ENCODE results near the gene SMCO1. TPM values are rescaled to one million over a fixed set of nuclear protein-coding genes. Genes with fewer than 3 reads are reported as not detected.

Gene SMCO1, protein sequence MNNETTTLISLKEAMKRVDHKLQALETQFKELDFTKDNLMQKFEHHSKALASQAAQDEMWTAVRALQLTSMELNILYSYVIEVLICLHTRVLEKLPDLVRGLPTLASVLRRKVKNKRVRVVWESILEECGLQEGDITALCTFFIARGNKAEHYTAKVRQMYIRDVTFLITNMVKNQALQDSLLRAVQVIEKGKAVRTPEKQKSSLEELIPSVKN
- total RNA-seq: not detected

DNA sequence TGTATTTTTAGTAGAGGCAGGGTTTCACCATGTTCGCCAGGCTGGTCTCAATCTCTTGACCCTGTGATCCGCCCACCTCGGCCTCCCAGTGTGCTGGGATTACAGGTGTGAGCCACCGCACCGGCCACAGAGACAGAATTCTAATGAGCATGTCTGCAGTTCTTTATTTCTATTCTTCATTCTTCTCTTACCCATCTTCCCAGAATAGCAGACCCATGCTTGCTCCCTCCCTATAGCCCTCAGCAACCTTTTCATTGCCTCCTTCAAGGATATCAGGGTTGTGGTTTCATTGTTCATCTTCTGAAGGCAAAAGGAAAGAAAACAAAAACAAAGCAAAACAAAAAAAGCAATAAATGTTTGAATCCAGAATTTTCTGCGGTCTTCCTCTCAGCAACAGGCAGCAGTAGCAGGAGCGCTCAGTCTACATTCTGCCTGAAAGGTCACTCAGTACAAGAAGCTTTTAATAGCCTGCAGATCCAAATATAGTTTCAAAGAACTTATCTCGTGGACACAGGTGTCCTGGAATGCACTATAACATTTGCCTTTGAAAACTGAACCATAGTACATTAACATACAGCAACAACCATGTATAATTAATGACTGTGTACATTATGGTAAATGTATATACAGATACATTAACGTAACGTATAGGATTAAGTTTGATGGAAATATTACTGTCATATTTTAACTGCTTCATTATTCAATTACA, at the start of gene SMCO1:
Gene SMCO1 (minus strand): TSS at position 434 of the 709 bp plus-strand sequence. CDS start 137 bp downstream, at position 297.
- peaks cover 0 to 19% (median 18%) of the 10 kb centered on the region in 4 donors for H3K9me3 ChIP-seq
- H3K4me1 ChIP-seq: peaks cover 0 to 5% (median 0%) of the 10 kb centered on the region in 4 donors
- 81% methylated on average over 10 of the region's 10 CpGs for WGBS
- no peak for DNase-seq (ENCODE audit: extremely low spot score)
- no peaks in the 10 kb centered on the region for H3K27me3 ChIP-seq
- TF ChIP-seq POLR2A (IDR thresholded peaks at IDR 0.05; ENCODE audit: low read depth) (no peak), EP300 (IDR thresholded peaks at IDR 0.05) (no peak), POLR2AphosphoS5 (IDR thresholded peaks at IDR 0.05) (no peak)
- TF ChIP-seq, protein P1, sequence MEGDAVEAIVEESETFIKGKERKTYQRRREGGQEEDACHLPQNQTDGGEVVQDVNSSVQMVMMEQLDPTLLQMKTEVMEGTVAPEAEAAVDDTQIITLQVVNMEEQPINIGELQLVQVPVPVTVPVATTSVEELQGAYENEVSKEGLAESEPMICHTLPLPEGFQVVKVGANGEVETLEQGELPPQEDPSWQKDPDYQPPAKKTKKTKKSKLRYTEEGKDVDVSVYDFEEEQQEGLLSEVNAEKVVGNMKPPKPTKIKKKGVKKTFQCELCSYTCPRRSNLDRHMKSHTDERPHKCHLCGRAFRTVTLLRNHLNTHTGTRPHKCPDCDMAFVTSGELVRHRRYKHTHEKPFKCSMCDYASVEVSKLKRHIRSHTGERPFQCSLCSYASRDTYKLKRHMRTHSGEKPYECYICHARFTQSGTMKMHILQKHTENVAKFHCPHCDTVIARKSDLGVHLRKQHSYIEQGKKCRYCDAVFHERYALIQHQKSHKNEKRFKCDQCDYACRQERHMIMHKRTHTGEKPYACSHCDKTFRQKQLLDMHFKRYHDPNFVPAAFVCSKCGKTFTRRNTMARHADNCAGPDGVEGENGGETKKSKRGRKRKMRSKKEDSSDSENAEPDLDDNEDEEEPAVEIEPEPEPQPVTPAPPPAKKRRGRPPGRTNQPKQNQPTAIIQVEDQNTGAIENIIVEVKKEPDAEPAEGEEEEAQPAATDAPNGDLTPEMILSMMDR (IDR thresholded peaks at IDR 0.05): no peak
- H3K36me3 ChIP-seq: no peaks in the 10 kb centered on the region
- intact Hi-C loops (cut with DNase I): no loop called here
- no peak within 1 kb of the TSS for H3K4me3 ChIP-seq
- no peak within 1 kb of the TSS for H3K27ac ChIP-seq (replicated peaks in 1 of 4)

DNA sequence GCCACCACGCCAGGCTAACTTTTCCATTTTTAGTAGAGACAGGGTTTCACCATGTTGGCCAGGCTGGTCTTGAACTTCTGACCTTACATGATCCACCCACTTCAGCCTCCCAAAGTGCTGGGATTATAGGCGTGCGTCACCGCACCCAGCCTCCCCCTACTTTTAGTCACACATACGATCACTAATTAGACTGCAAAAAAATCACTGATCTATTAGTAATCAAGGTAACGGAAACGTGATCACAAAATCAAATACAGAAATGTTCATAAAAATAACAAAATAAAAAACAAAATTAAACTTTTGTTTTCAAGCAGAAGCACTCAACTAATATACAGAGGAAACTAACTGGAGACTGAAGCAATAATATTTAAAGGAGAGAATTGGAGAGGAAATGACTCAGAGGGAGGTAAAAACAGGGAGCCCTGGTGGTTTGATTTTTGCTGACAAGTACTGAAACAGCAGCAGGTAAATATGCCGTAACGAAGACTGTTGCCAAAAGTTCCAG, 48.6 kb upstream of the SMCO1 start:
- WGBS: 90% methylated on average over 9 of the region's 9 CpGs
- Histone ChIP-seq H3K4me3 (no peak overlapping the region), H3K4me1 (peaks cover 9 to 17% (median 13%) of the 10 kb centered on the region in 4 donors), H3K27me3 (no peaks in the 10 kb centered on the region), H3K9me3 (no peaks in the 10 kb centered on the region), H3K27ac (replicated peaks in 1 of 4) (no peak overlapping the region), H3K36me3 (peaks cover 12 to 50% (median 27%) of the 10 kb centered on the region in 4 donors)
- TF ChIP-seq POLR2AphosphoS5 (IDR thresholded peaks at IDR 0.05) (no peak), EP300 (IDR thresholded peaks at IDR 0.05) (no peak)
- TF ChIP-seq, protein P1 (IDR thresholded peaks at IDR 0.05): no peak
- DNase-seq (ENCODE audit: extremely low spot score): no peak
- intact Hi-C loops (cut with DNase I): no loop called here

DNA sequence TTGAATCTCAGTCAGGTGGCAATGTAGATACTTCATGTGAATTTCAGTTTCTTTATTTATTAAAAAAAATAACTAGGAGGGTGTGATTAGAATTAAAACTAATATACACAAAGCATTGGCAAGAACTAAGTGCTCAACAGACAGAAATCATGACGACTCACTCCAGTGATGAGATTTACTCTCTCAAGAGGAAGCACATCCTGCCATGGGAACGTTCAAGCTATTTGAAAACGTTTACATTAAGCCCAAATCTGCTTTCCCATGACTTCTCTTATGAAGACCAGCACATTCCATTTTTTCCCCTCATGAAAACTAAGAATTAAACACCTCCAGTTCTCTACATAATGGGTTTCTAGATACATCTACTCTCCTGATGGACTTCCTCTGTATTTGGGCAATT, 44.7 kb upstream of the SMCO1 start:
- H3K27ac ChIP-seq (replicated peaks in 1 of 4): no peak overlapping the region
- no peaks in the 10 kb centered on the region for H3K27me3 ChIP-seq
- WGBS: 33% methylated on average over 3 of the region's 3 CpGs
- DNase-seq (ENCODE audit: extremely low spot score): no peak
- no peaks in the 10 kb centered on the region for H3K4me1 ChIP-seq
- intact Hi-C loops (cut with DNase I): no loop called here
- H3K36me3 ChIP-seq: peaks cover 12 to 40% (median 18%) of the 10 kb centered on the region in 4 donors
- no peak overlapping the region for H3K4me3 ChIP-seq
- no peaks in the 10 kb centered on the region for H3K9me3 ChIP-seq
- TF ChIP-seq, protein P1 (IDR thresholded peaks at IDR 0.05): no peak
- no peak for TF ChIP-seq EP300 (IDR thresholded peaks at IDR 0.05)
- TF ChIP-seq POLR2A (IDR thresholded peaks at IDR 0.05; ENCODE audit: low read depth): no peak
- TF ChIP-seq POLR2AphosphoS5 (IDR thresholded peaks at IDR 0.05): no peak

DNA sequence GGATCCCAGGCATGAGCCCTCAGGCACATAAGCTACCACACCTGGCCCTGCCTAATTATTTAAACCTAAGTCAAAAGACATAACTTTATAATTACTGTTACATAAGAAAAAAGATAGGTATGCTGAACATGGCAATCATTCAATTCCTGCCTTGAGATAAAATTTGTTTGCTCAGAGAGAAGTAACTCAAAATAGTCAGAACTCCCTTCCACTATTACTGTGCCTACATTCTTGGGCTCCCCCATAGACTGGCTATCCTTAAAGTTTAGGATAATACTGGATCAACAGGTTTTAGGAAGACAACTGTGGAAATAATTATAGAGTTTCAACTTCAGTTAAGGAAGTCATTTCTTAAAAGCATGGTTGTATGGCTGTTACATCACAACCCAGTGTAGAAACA, 43.3 kb upstream of the SMCO1 start:
- H3K9me3 ChIP-seq: no peaks in the 10 kb centered on the region
- no peak overlapping the region for H3K27ac ChIP-seq (replicated peaks in 1 of 4)
- intact Hi-C loops (cut with DNase I): no loop called here
- H3K36me3 ChIP-seq: peaks cover 12 to 50% (median 21%) of the 10 kb centered on the region in 4 donors
- DNase-seq (ENCODE audit: extremely low spot score): no peak
- no peak overlapping the region for H3K4me3 ChIP-seq
- H3K27me3 ChIP-seq: no peaks in the 10 kb centered on the region
- TF ChIP-seq EP300 (IDR thresholded peaks at IDR 0.05) (no peak), POLR2AphosphoS5 (IDR thresholded peaks at IDR 0.05) (no peak), POLR2A (IDR thresholded peaks at IDR 0.05; ENCODE audit: low read depth) (no peak)
- TF ChIP-seq, protein P1 (IDR thresholded peaks at IDR 0.05): no peak
- H3K4me1 ChIP-seq: no peaks in the 10 kb centered on the region
